HG03565 (cell line): ENCODE measurements around the gene TRIM45.
A peak's percentile ranks its signal among the peaks of the same experiment; 100 is the strongest.
"Not testable (repeated sequence)": the region's sequence is repeated elsewhere in the genome, so short reads cannot be mapped to it uniquely, and the experiment has no call there.

Experiments used
- ATAC-seq: cut with Tn5 transposase; IDR thresholded peaks from one replicate; pipeline ENCODE4 v1.9.1; 2021; ENCODE audit warnings: mild to moderate bottlenecking, moderate library complexity; ENCODE audit not compliant: unreplicated experiment

The TRIM45 gene

DNA sequence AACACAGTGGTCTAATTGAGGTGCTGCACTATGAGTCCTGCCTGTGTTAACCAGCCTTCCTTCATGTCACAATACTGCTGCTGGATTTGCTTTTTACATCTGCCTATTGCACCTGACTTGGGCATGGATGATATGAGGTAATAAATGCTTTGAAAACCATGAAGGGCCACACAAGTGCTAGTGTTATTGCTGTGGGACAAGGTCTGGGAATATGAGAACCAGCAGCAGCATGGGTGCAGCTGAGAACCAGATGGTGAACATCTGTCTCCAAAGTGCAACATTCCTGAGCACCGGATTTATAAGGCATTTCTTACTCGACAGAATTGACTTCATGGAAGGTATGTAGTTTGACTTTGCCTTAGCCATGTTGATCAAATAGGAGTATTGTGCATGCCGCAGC, 16.6 kb downstream of the TRIM45 start:
- no peak for ATAC-seq

- ATAC-seq = not testable (repeated sequence)
Measured at GRCh38 chr1:117101858-117102257, 19.7 kb downstream of the TRIM45 start.

GRCh38 chr1:117101334-117101733, 20.2 kb downstream of the TRIM45 start:
- ATAC-seq = no peak

GRCh38 chr1:117098287-117098890, 23.2 kb downstream of the TRIM45 start:
- no peak for ATAC-seq

- ATAC-seq = no peak
Measured at GRCh38 chr1:117097443-117097842, 24.1 kb downstream of the TRIM45 start.

- no peak for ATAC-seq
Measured at GRCh38 chr1:117096951-117097408, 24.6 kb downstream of the TRIM45 start.

DNA sequence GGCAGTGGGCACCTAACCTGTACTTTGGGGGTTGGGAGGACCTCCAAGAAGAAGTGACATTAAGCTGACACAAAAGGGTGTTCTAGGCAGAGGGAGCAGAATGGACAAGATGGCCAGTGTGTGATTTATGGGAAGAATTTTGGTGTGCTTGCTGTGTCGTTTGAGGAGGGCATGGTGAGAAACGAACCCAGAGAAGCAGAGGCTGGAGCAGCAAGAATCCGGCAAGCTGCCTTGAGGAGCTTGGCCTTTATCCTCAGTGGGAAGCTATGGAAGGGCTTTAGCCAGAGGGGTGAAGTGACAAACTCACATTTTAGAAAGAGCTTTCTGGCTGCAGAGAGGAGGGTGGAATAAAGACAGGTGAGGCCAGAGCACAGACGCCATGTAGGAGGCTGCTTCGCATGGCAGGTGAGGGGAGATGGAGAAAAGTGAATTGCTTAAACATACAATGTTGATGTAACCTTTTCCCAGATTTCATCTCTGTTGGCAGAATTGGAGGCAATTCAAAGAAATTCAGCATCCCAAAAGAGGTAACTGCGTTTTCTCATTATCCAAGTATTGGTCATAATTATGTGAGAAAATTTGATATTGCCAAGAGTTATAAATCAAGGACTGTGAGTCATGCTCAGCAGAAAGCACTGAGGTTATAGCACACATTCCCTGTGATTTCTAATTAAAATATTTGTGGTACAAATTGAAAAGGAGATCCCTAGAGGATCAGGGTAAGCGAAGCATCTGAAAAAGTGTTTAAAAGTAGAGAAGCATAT, 26.5 kb downstream of the TRIM45 start:
- no peak for ATAC-seq

DNA sequence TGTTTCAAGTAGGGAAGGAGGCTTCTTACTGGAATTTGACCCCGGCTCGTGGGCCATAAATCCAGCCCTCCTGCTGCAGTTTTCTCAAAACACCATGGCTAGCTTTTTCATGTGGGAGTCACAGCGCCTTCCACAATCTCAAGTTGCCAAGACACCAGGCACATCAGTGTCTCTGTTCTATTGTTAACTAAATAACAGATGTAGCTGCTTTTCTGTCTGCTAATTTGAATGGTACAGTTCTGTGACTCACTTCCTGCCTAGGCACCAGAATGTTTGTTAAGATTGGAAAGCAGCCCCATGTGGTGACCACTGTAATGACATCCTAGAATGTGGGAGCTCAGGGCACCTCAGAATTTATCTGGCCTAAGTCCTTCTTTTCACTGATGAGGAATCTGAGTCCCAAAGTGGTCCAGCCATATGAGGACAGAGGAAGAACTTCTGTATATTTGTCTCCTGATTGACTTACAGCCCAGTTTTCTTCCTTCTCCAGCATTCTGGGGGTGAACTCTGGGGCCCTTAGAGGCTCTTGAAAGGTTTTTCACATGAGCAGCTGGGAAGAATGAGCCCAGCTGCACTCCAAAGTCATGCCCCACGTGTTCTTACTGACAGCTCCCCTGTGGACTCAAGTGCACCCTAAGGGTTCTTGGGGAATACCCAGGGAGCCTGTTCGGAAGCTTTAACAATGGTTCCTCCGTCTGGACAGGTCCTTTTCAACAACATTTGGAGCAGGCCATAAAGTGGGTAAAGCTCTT, 27.5 kb downstream of the TRIM45 start:
- ATAC-seq = peak; percentile 51

- no peak for ATAC-seq
Measured at GRCh38 chr1:117093091-117093534, 28.4 kb downstream of the TRIM45 start.

DNA sequence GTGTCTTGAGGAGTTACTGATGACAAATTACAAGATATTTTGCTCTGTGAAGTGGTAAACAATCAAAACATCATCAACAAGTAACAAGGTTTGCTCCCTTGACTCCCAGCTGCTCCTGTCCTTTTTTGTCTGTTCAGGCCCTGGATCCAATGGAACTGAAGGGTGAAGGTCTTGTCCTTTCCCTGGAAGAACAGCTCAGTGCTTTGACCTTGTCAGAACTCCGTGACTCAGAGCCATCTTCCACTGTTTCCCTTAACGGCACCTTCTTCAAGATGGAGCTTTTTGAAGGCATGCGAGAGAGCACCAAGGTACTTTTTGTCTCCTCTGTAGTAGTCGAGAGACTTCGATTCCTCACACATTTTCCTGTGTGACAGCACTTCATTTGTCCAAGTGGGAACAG, 29.0 kb downstream of the TRIM45 start:
- ATAC-seq = no peak

GRCh38 chr1:117089996-117090395, 31.6 kb downstream of the TRIM45 start:
- no peak for ATAC-seq

GRCh38 chr1:117087686-117088085, 33.9 kb downstream of the TRIM45 start:
- no peak for ATAC-seq

GRCh38 chr1:117084231-117084630, 37.3 kb downstream of the TRIM45 start:
- ATAC-seq = no peak

GRCh38 chr1:117079737-117080136, 41.8 kb downstream of the TRIM45 start:
- ATAC-seq = no peak

DNA sequence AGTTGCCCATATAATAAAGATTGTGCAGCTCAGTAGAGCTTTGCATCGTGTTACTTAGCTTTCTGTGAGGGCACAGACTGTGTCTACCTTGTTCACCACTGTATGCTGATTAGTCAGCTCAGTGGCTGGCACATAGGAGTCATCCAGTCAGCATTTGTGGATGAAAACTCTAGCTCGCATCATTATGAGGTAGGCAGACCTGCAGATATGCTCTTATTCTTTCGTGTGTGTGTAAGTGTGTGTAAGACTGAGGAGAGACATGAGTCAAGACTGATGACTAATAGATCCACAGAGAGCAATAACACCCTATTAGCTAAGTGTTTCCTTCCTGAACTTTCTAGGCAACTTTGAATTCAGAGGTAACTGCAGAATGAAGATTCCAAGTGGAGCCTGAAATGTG, 44.3 kb downstream of the TRIM45 start:
- ATAC-seq = no peak

GRCh38 chr1:117076648-117077047, 44.9 kb downstream of the TRIM45 start:
- ATAC-seq = no peak

- ATAC-seq = no peak
Measured at GRCh38 chr1:117070124-117070523, 51.4 kb downstream of the TRIM45 start.

DNA sequence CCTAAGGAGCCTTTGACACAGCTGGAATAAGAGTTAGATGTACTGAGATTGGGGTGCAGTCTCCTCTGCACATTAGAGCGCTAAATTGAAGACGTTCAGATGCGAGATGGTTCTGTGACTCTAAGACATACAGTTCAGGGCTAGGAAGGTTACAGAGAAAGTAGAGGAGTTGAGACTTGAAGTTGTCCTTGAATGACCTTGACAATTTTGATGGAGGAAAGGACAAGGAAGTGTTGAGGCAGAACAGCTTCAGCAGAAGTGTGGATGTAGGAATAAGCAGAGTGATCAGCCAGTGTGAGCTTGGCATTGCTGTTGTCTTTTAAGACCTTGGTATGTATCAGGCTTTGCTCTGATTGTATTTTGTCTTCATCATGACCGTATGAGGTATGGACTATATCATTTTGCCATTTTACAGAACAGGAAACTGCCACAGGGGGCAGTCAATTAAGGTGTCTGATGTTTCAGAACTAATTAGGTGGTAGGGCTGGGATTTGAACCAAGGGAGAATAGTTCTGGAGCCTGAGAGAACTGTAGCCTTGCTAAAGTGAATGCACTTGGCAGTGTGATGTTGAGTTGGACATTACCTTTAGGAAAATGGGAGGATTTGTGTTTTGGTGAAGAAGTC, 52.2 kb downstream of the TRIM45 start:
- ATAC-seq = no peak

DNA sequence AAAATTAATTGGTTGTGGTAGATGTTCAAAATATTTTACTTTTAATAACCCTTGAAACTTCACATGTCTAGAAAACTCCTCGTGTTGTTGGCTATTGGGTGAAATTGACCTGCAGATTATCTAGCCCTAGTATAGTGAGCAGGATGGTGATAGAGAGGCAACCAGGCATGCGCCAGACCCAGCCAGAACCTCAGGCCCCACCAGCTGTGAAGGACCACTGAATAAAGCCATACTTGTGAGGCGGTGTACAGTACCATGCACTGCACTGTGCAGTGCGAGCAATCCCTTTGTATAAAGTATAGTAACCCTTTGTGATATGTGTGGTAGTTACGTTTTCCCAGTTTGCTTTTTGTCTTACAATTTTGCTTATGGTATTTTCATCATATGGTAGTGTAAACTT, 53.0 kb downstream of the TRIM45 start:
- ATAC-seq = no peak

DNA sequence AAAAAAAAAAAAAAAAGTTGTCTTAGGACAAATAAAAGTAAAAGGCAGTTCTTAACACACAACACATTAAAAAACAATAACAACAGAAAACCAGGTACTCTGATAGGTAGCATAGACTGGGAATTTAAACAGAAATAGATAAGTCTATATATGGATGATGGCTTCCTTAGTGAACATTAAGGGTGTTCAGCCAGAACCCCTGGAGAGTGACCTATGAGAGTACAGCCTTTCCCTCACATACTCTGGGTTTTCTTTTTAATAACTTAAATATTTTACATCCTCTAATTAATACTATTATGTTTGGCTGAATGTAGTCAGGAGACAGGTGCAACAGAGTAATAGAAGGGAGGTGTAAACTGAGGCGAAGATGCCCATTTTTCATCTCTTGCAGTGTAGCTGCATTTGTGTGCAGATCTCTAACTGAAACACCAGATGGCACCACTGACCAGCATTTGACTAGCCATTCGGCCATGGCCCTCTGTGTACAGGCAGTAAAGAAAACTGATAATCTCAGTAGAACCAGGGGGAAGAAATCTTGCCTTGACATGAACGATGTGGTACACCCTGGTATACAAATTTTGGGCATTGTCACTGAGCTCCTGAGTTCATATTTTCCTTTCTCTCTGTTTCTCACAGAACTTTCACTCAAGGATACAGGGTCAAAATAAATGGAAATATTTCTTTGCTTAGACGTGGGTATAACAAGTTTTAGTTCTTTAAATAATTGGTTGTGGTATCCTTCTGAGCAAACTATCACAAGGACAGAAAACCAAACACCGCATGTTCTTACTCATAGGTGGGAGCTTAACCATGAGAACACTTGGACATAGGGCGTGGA, 53.8 kb downstream of the TRIM45 start:
- peak; percentile 64 for ATAC-seq
